Measurements from ENCODE around the gene SLC39A2. TPM values are rescaled to one million over a fixed set of nuclear protein-coding genes. Genes with fewer than 3 reads are reported as not detected.
"Not testable (repeated sequence)": the region's sequence is repeated elsewhere in the genome, so short reads cannot be mapped to it uniquely, and the experiment has no call there.

Gene SLC39A2
- total RNA-seq, 4 donors from 2014 or later: 0.82 to 1.4 TPM; not detected in 2

GRCh38 chr14:21040370-21040925 lies 41.4 kb downstream of the SLC39A2 start:
- H3K36me3 ChIP-seq: no peaks in the 10 kb centered on the region
- H3K27me3 ChIP-seq: no peaks in the 10 kb centered on the region
- no peaks in the 10 kb centered on the region for H3K9me3 ChIP-seq
- no peak for TF ChIP-seq CTCF (IDR thresholded peaks at IDR 0.05)
- no peak for TF ChIP-seq EP300 (IDR thresholded peaks at IDR 0.05; ENCODE audit: low read depth)
- no peak for TF ChIP-seq POLR2A (IDR thresholded peaks at IDR 0.05)
- TF ChIP-seq POLR2AphosphoS5 (IDR thresholded peaks at IDR 0.05): no peak
- no peak overlapping the region for H3K4me3 ChIP-seq
- 79 to 82% methylated on average over 6 to 8 of the region's 8 CpGs for WGBS, 2 donors (ENCODE audit: low coverage in 1 of 2)
- in situ Hi-C loops (cut with MboI; ENCODE audit: low pct_ligation_motif_present in 1 of 4, low pct_unique_long_range_greater_than_20kb in 1 of 4, low sequenced_read_pairs in 3 of 4) (no loop called here), intact Hi-C loops (cut with DNase I; ENCODE audit: low total_unique reads) (loop anchor here (2.0 kb wide), 1 partner anchor 26 kb away; no protein-coding TSS in a partner anchor)
- peak overlapping the region in 1 of 4 donors; percentile 82 for H3K27ac ChIP-seq
- no peak for DNase-seq
- peaks cover 28 to 43% (median 31%) of the 10 kb centered on the region in 4 donors for H3K4me1 ChIP-seq

- in situ Hi-C loops (cut with MboI; ENCODE audit: low pct_ligation_motif_present in 1 of 4, low pct_unique_long_range_greater_than_20kb in 1 of 4, low sequenced_read_pairs in 3 of 4); DNase-seq; H3K9me3 ChIP-seq; H3K27me3 ChIP-seq; H3K4me3 ChIP-seq; H3K36me3 ChIP-seq; H3K27ac ChIP-seq: not testable (repeated sequence)
- H3K4me1 ChIP-seq: peaks cover 28 to 43% (median 31%) of the 10 kb centered on the region in 4 donors
- intact Hi-C loops (cut with DNase I; ENCODE audit: low total_unique reads): loop anchor here (2.0 kb wide), 1 partner anchor 26 kb away; no protein-coding TSS in a partner anchor
- 74% methylated on average over 3 of the region's 3 CpGs; no CpG with 5 or more reads in 1 of the 2 donors for WGBS, 2 donors (ENCODE audit: low coverage in 1 of 2)
Observed at GRCh38 chr14:21040941-21041340, 41.8 kb downstream of the SLC39A2 start.

GRCh38 chr14:21041676-21042433 lies 42.8 kb downstream of the SLC39A2 start, which contains the start of gene RNASE7:
TSS of gene RNASE7 (plus strand) at chr14:21042362. CDS start at chr14:21042993, 631 bp downstream.
- intact Hi-C loops (cut with DNase I; ENCODE audit: low total_unique reads) (loop anchor here (2.0 kb wide), 1 partner anchor 27 kb away; no protein-coding TSS in a partner anchor), in situ Hi-C loops (cut with MboI; ENCODE audit: low pct_ligation_motif_present in 1 of 4, low pct_unique_long_range_greater_than_20kb in 1 of 4, low sequenced_read_pairs in 3 of 4) (no loop called here)
- TF ChIP-seq CTCF (IDR thresholded peaks at IDR 0.05) (no peak), EP300 (IDR thresholded peaks at IDR 0.05; ENCODE audit: low read depth) (no peak), POLR2AphosphoS5 (IDR thresholded peaks at IDR 0.05) (no peak), POLR2A (IDR thresholded peaks at IDR 0.05) (no peak)
- H3K4me1 ChIP-seq: peaks cover 28 to 43% (median 31%) of the 10 kb centered on the region in 4 donors
- H3K27ac ChIP-seq: peak within 1 kb of the TSS in 3 of 4 donors; percentile 49 to 71 (median 63)
- no peak within 1 kb of the TSS for H3K4me3 ChIP-seq
- no peaks in the 10 kb centered on the region for H3K36me3 ChIP-seq
- no peak for DNase-seq
- no peaks in the 10 kb centered on the region for H3K27me3 ChIP-seq
- H3K9me3 ChIP-seq: no peaks in the 10 kb centered on the region
- WGBS, 2 donors (ENCODE audit: low coverage in 1 of 2): 67% methylated on average over 11 of the region's 11 CpGs; no CpG with 5 or more reads in 1 of the 2 donors

GRCh38 chr14:21042918-21043317 lies 43.8 kb downstream of the SLC39A2 start:
- in situ Hi-C loops (cut with MboI; ENCODE audit: low pct_ligation_motif_present in 1 of 4, low pct_unique_long_range_greater_than_20kb in 1 of 4, low sequenced_read_pairs in 3 of 4): no loop called here
- TF ChIP-seq EP300 (IDR thresholded peaks at IDR 0.05; ENCODE audit: low read depth): no peak
- Histone ChIP-seq H3K4me3 (no peak overlapping the region), H3K27ac (peak overlapping the region in 2 of 4 donors; percentile 49 to 71), H3K27me3 (no peaks in the 10 kb centered on the region), H3K36me3 (no peaks in the 10 kb centered on the region), H3K4me1 (peaks cover 27 to 43% (median 30%) of the 10 kb centered on the region in 4 donors), H3K9me3 (no peaks in the 10 kb centered on the region)
- 65% methylated on average over 8 of the region's 8 CpGs; no CpG with 5 or more reads in 1 of the 2 donors for WGBS, 2 donors (ENCODE audit: low coverage in 1 of 2)
- intact Hi-C loops (cut with DNase I; ENCODE audit: low total_unique reads): no loop called here
- DNase-seq: no peak

- DNase-seq: no peak
- in situ Hi-C loops (cut with MboI; ENCODE audit: low pct_ligation_motif_present in 1 of 4, low pct_unique_long_range_greater_than_20kb in 1 of 4, low sequenced_read_pairs in 3 of 4): no loop called here
- Histone ChIP-seq H3K4me3 (no peak overlapping the region), H3K9me3 (no peaks in the 10 kb centered on the region), H3K27ac (peak overlapping the region; percentile 37 to 71 (median 56)), H3K36me3 (no peaks in the 10 kb centered on the region), H3K4me1 (peaks cover 22 to 38% (median 27%) of the 10 kb centered on the region in 4 donors), H3K27me3 (no peaks in the 10 kb centered on the region)
- intact Hi-C loops (cut with DNase I; ENCODE audit: low total_unique reads): no loop called here
- no peak for TF ChIP-seq CTCF (IDR thresholded peaks at IDR 0.05)
- 32 to 54% methylated on average over 2 of the region's 2 CpGs for WGBS, 2 donors (ENCODE audit: low coverage in 1 of 2)
Observed at GRCh38 chr14:21043387-21043973, 44.4 kb downstream of the SLC39A2 start.

All from transverse colon (tissue), 4 donors.